Activated T-helper 1 cell treated with anti-CD3 and anti-CD28 coated beads, Interleukin-12 subunit alpha, Interleukin-12 subunit beta, Interleukin-2, Interleukin-4 antibody, amounts not matched to agents 30 ng/mL and 10 ng/mL and 1 ng/mL, durations not matched to agents 14 hours and 24 hours and 36 hours (primary cell): ENCODE results near the gene CASQ2. TPM values are rescaled to one million over a fixed set of nuclear protein-coding genes. Genes with fewer than 3 reads are reported as not detected.

Experiments used
- DNase-seq: peaks from one replicate; pipeline ENCODE4 v3.0.0; 2021; ENCODE audit warnings: low spot score
- H3K27ac Mint-ChIP-seq: one replicate; pipeline ENCODE4 v1.8.0; 2021; ENCODE audit warnings: mild to moderate bottlenecking, mixed read lengths
- H3K27me3 Mint-ChIP-seq: one replicate; pipeline ENCODE4 v1.8.0; 2022; ENCODE audit warnings: mild to moderate bottlenecking, moderate library complexity, mixed read lengths; ENCODE audit not compliant: insufficient read depth
- H3K36me3 Mint-ChIP-seq: one replicate; pipeline ENCODE4 v1.8.0; 2021; ENCODE audit warnings: low read depth, mixed read lengths
- H3K4me1 Mint-ChIP-seq: one replicate; pipeline ENCODE4 v1.8.0; 2021; ENCODE audit warnings: low read depth, mixed read lengths
- H3K4me3 Mint-ChIP-seq: one replicate; pipeline ENCODE4 v1.8.0; 2021; ENCODE audit warnings: mild to moderate bottlenecking, moderate library complexity, mixed read lengths
- H3K9me3 Mint-ChIP-seq: one replicate; pipeline ENCODE4 v1.8.0; 2021; ENCODE audit warnings: mixed read lengths
- intact Hi-C: fragments of 100-400 bp; cut with micrococcal nuclease; formaldehyde crosslinking; loops from one replicate; pipeline ENCODE4 v1.15.1; 2024
- total RNA-seq: library from RNA; stranded (reverse); gene quantifications from 2 replicates; pipeline ENCODE4 v1.2.3, GENCODE V29; 2022

Gene CASQ2
- total RNA-seq, 1 donor from 2014 or later: not detected

GRCh38 chr1:115718011-115718754 lies 50.3 kb downstream of the CASQ2 start:
- DNase-seq: no peak
- Mint-ChIP-seq H3K4me1 (no peaks in the 10 kb centered on the region), H3K9me3 (no peaks in the 10 kb centered on the region), H3K27ac (no peak overlapping the region), H3K4me3 (no peak overlapping the region), H3K27me3 (peaks cover 2% of the 10 kb centered on the region), H3K36me3 (no peaks in the 10 kb centered on the region)
- intact Hi-C loops: no loop called here

GRCh38 chr1:115717541-115717940 lies 51.0 kb downstream of the CASQ2 start:
- DNase-seq: no peak
- Mint-ChIP-seq H3K27me3 (peaks cover 2% of the 10 kb centered on the region), H3K9me3 (no peaks in the 10 kb centered on the region), H3K36me3 (no peaks in the 10 kb centered on the region), H3K4me1 (no peaks in the 10 kb centered on the region), H3K4me3 (no peak overlapping the region), H3K27ac (no peak overlapping the region)
- intact Hi-C loops: loop anchor here (2.0 kb wide), 1 partner anchor 263 kb away; no protein-coding TSS in a partner anchor

GRCh38 chr1:115714572-115715141 lies 53.9 kb downstream of the CASQ2 start:
- intact Hi-C loops: no loop called here

GRCh38 chr1:115713906-115714305 lies 54.6 kb downstream of the CASQ2 start:
- DNase-seq: no peak
- Mint-ChIP-seq H3K9me3 (no peaks in the 10 kb centered on the region), H3K36me3 (no peaks in the 10 kb centered on the region), H3K27me3 (peaks cover 18% of the 10 kb centered on the region), H3K4me1 (no peaks in the 10 kb centered on the region), H3K27ac (no peak overlapping the region), H3K4me3 (no peak overlapping the region)
- intact Hi-C loops: no loop called here

More at GRCh38 chr1:115714572-115715141, 53.9 kb downstream of the CASQ2 start:
- no peaks in the 10 kb centered on the region for H3K36me3 Mint-ChIP-seq
- no peak overlapping the region for H3K4me3 Mint-ChIP-seq
- no peak for DNase-seq
- no peaks in the 10 kb centered on the region for H3K9me3 Mint-ChIP-seq
- H3K27me3 Mint-ChIP-seq: peaks cover 14% of the 10 kb centered on the region
- no peak overlapping the region for H3K27ac Mint-ChIP-seq
- no peaks in the 10 kb centered on the region for H3K4me1 Mint-ChIP-seq

- intact Hi-C loops: no loop called here
- H3K27ac Mint-ChIP-seq: no peak overlapping the region
- no peaks in the 10 kb centered on the region for H3K9me3 Mint-ChIP-seq
- no peaks in the 10 kb centered on the region for H3K36me3 Mint-ChIP-seq
- H3K27me3 Mint-ChIP-seq: peaks cover 22% of the 10 kb centered on the region
- no peaks in the 10 kb centered on the region for H3K4me1 Mint-ChIP-seq
- no peak for DNase-seq
- no peak overlapping the region for H3K4me3 Mint-ChIP-seq
Observed at GRCh38 chr1:115712911-115713609, 55.5 kb downstream of the CASQ2 start.

- Mint-ChIP-seq H3K4me1 (no peaks in the 10 kb centered on the region), H3K9me3 (no peaks in the 10 kb centered on the region), H3K36me3 (no peaks in the 10 kb centered on the region), H3K4me3 (no peak overlapping the region), H3K27me3 (peaks cover 28% of the 10 kb centered on the region), H3K27ac (no peak overlapping the region)
- intact Hi-C loops: no loop called here
- DNase-seq: no peak
Observed at GRCh38 chr1:115710859-115711624, 57.5 kb downstream of the CASQ2 start.

- Mint-ChIP-seq H3K27me3 (peaks cover 28% of the 10 kb centered on the region), H3K4me1 (no peaks in the 10 kb centered on the region), H3K9me3 (no peaks in the 10 kb centered on the region), H3K4me3 (no peak overlapping the region), H3K27ac (no peak overlapping the region), H3K36me3 (no peaks in the 10 kb centered on the region)
- DNase-seq: no peak
- intact Hi-C loops: loop anchor here (1.0 to 5.0 kb wide), 3 partner anchors 64 to 99 kb away; no protein-coding TSS in a partner anchor
Observed at GRCh38 chr1:115706587-115707425, 61.7 kb downstream of the CASQ2 start.

GRCh38 chr1:115705963-115706362 lies 62.6 kb downstream of the CASQ2 start:
- intact Hi-C loops: loop anchor here (1.0 to 5.0 kb wide), 3 partner anchors 63 to 98 kb away; no protein-coding TSS in a partner anchor
- H3K27ac Mint-ChIP-seq: no peak overlapping the region
- peaks cover 24% of the 10 kb centered on the region for H3K27me3 Mint-ChIP-seq
- H3K36me3 Mint-ChIP-seq: no peaks in the 10 kb centered on the region
- H3K4me1 Mint-ChIP-seq: no peaks in the 10 kb centered on the region
- H3K9me3 Mint-ChIP-seq: no peaks in the 10 kb centered on the region
- no peak overlapping the region for H3K4me3 Mint-ChIP-seq
- no peak for DNase-seq

- no peaks in the 10 kb centered on the region for H3K36me3 Mint-ChIP-seq
- no peak for DNase-seq
- H3K4me1 Mint-ChIP-seq: no peaks in the 10 kb centered on the region
- no peak overlapping the region for H3K4me3 Mint-ChIP-seq
- no peaks in the 10 kb centered on the region for H3K9me3 Mint-ChIP-seq
- peaks cover 22% of the 10 kb centered on the region for H3K27me3 Mint-ChIP-seq
- intact Hi-C loops: loop anchor here (5.0 kb wide), 1 partner anchor 67 kb away; no protein-coding TSS in a partner anchor
- H3K27ac Mint-ChIP-seq: no peak overlapping the region
Observed at GRCh38 chr1:115705085-115705951, 63.2 kb downstream of the CASQ2 start.

GRCh38 chr1:115702959-115703358 lies 65.6 kb downstream of the CASQ2 start:
- H3K27me3 Mint-ChIP-seq: peaks cover 12% of the 10 kb centered on the region
- H3K4me3 Mint-ChIP-seq: no peak overlapping the region
- intact Hi-C loops: no loop called here
- H3K36me3 Mint-ChIP-seq: no peaks in the 10 kb centered on the region
- H3K4me1 Mint-ChIP-seq: no peaks in the 10 kb centered on the region
- H3K27ac Mint-ChIP-seq: no peak overlapping the region
- no peaks in the 10 kb centered on the region for H3K9me3 Mint-ChIP-seq
- no peak for DNase-seq

GRCh38 chr1:115701090-115701489 lies 67.4 kb downstream of the CASQ2 start:
- DNase-seq: no peak
- Mint-ChIP-seq H3K4me1 (no peaks in the 10 kb centered on the region), H3K36me3 (no peaks in the 10 kb centered on the region), H3K4me3 (no peak overlapping the region), H3K27me3 (peaks cover 9% of the 10 kb centered on the region), H3K27ac (no peak overlapping the region), H3K9me3 (no peaks in the 10 kb centered on the region)
- intact Hi-C loops: no loop called here
